NCI-H345 treated with DMSO at 0.1 percent for 48 hours (cell line): Measurements from ENCODE around the gene APOA5.
"Not testable (repeated sequence)": the region's sequence is repeated elsewhere in the genome, so short reads cannot be mapped to it uniquely, and the experiment has no call there.

Experiments used
- DNase-seq: peaks from one replicate; lab custom pipeline; 2025; ENCODE audit not compliant: unreplicated experiment; lab: John Stamatoyannopoulos, UW

The APOA5 gene

DNA sequence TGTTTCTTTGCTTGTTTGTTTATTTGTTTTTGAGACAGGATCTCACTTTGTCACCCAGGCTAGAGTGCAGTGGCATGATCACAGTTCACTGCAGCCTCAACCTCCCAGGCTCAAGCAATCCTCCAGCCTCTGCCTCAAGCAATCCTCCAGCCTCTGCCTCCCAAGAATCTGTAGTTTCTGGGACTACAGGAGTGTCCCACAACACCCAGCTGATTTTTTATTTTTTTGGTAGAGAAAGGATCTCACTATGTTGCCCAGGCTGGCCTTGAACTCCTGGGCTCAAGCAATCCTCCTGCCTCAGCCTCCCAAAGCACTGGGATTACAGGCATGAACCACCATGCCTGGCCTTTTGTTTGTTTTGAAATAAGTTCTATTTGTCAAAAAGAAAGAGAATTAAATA is 10.0 kb upstream of the APOA5 start:
- not testable (repeated sequence) for DNase-seq

DNA sequence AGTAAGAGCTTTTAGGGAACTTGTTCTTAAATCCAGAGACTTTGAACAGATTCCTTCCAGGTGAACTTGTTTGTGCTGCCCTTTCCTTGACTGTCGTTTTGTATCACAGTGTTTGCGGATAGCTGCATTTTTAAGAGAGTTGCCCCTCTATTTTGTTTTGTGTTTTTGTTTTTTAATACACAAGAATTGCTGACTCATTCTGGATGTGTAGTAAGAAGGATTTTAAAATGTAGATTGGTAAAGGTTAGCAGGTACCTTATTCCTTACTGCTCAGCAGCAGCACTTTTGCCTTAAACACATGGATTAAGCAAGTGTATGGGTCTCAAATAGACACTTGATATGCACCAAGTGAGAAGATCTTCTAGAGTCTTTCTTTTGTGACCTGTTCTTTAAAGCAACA is 8.9 kb upstream of the APOA5 start:
- no peak for DNase-seq

DNA sequence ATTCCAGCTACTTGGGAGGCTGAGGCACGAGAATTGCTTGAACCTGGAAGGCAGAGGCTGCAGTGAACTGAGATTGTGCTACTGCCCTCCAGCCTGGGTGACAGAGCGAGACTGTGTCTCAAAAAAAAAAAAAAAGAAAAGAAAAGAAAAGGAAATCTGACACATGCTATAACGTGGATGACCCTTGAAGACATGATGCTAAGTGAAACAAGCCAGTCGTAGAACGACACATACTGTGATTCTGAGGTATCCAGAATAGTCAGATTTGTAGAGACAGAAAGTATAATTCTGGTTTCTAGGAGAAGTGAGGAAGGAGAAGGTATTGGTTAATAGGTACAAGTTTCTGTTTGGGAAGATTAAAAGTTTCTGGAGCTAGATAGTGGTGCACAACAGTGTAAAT is 6.7 kb upstream of the APOA5 start:
- no peak for DNase-seq

DNA sequence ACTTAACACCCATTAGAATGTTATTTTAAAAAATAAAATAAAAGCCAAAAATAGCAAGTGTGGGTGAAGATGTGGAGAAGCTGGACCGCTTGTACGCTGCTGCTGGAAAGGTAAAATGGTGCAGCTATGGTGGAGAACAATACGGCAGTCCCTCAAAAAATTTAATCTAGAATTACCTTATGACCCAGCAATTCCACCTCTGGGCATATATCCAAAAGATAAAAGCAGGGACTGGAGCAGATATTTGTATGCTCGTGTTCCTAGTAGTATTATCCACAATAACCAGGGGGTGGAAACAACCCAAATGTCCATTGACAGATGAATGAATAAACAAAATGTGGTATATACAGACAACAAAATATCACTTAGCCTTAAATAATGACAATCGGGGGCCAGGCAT is 6.1 kb upstream of the APOA5 start:
- no peak for DNase-seq

DNA sequence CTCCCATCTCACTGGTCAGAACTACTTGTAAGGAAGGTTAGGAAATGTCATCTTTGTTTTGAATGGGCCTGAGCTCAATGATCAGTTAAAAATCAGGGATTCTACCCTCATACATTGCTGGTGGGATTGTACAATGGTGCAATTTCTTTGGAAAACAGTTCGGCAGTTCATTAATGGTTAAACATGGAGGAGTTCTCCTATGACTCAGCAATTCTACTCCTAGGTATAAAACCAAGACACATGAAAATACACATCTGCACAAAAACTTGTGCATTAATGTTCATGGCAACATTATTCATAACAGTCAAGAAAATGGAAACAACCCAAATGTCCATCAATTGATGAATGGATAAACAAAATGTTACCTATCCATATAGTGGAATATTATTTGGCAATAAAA is 4.9 kb upstream of the APOA5 start:
- DNase-seq, result no peak

DNA sequence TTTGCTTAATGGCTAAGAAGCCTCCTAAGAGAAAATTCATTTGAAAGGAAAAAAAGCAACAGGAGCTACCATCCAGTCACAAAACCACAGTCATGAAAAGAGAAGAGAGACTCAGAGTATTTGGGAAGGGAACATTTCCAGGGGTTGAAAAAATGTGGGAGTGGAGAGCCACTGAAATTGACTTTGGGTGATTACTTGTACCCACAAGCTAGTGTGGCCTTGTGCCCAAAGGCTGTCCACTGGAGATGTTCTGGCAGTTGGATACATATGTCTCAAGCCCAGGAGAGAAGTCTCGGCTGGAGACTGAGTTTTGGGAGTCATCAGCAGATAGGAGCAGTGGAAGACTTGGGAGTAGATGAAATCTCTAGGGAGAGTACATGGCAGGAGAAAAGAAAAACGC is 3.2 kb upstream of the APOA5 start:
- DNase-seq, result no peak

DNA sequence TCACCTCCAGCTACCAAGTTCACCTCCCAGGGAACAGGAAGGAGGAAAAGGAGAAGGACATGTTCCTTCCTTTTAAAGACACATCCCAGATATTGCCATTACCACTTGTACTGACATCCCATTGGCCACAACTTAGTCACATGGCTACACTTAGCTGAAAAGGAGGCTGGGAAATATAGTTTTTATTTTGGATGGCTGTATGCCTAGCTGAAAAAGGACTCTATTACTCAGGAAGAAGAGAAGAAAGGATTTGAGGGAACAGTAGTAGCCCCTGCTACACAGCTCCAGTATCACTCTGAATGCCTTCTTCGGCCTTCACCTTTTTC is 2.1 kb upstream of the APOA5 start:
- no peak for DNase-seq

DNA sequence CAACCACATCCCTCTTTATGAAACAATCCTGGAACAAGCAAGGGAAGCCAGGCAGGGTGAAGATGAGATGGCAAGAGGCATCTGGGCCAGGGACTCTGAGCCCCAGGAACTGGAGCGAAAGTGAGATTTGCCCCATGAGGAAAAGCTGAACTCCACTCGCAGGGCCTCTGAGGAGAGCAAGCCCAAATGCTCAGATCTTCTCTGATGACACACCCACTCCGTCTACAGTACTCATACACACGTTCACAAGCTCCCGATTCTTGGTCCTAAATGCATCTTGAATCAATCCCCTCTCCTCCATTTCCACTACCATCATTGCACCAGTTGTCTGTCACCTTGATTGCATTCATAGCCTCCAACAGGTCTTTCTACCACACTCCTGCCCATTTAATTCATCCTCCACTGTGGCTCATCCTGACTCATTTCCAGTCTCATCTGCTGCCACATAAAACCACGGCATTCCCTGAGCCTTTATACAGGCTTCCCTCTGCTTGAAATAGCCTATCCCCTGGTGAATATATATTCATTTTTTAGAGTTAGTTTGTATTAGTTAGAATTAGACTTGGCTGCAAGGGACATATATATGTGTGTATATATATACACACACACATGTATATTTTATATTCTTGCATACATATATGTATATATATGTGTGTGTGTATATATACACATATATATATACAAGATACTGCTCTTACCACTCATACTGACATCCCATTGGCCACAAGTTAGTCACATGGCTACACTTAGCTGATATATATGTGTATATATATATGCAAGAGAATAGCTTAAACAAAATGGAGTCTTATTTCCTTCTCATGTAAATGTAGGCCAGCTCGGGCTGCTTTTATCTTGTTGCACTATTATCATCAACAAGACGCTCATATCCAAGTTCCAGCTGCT is 1.4 kb upstream of the APOA5 start:
- no peak for DNase-seq

DNA sequence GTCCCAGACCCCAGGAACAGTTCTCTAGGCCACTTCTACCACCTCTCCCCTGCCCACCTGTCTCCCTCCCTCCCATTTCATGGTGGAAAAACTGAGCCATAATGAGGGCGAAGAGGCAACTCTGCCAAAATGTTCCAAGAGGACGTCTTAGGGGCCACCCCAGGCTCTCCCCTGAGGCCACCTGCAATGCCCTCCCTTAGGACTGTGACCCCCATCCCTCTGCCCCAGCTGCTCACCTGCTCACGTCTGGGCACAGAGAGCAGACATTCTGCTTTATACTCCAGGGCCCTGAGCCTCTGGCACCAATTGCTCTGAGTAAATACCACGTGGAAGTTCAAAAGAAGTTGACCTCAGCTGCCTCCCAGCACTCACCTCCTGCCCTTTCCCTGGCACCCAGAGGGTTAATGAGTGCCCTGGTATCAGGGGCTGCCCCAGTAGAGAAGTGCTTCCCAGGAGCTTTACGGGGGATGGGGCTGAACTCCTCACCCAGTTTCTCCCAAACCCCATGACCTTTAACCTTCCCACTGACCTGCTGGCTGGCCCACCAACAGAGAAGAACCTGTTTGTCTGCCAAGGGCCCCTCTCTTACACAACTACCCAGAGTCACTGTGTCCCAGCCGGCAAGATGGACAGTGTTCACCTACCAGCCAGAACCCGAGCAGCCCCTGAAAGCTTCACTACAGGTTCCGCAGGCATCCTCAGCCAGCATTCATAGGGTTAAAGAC is 627 bp upstream of the APOA5 start:
- DNase-seq, result no peak

DNA sequence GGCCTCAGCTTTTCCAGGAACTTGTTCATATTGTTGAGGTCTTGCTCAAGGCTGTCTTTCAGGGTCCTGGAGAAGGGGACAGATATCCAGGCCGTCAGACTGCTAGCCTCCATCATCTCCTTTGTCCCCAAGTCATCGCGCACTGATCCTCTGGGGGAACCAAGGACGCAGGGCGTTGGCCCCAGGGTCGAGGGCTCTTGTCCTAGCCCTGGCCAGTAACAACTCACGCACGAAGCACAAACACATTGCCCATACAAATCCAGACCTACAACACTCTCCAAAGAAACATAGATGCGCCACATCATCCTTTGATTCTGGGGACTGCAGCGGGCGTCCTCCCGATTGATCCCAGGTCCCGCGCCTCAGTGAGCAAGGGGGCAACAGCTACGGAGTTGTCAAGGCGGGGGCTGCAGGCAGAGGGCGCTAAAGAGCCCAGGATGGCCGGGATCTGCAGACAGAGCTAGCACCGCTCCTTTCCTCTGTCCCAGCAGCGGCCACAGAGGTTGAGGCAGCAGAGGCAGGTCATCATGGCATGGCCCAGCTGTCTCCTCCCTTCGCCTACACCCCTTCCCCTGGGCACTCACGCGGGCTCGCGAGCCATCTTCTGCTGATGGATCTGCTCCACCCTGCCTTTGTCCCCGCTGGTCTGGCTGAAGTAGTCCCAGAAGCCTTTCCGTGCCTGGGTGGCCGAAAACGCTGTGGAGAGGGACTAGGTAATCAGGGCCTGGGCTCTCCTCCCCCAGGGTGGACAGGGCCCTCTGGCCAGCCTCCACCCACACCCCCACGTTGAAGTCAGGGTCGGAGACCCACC is 472 bp downstream of the APOA5 start:
- DNase-seq, result peak; percentile 40

DNA sequence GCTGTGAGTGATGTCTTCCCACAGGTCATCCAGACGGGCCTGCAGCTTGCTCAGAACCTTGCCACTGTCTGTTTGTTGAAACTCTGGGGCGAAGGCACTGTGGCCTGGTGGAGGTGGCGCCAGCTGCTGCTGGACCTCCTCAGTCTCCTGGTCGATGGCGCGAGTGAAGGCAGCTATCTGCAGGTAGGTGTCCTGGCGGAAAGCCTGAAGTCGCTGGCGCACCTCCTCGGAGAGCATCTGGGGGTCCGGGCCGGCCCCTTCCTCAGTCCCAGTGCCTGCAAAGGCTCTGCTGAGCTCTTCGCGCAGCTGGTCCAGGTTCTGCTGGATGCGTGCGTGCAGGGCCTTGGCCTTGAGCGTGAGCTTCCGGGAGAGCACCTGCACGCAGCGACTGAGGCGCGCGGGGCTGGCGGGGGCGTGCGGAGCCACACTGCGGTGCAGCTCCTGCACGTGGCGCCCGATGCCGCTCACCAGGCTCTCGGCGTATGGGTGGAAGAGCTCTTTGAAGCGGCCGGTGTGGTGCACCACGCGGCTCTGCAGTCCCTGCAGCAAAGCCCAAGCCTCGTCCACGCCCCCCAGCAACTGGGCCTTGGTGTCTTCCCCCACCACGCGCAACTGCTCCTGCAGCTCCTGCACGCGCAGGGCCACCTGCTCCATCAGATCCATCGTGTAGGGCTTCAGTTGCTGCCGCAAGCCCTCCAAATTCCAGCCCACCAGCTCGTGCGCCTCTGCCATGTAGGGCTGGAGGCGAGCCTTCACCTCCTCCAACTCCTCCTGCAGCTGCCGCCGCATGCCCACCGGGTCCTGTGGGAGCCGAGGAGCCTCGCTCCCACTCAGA is 1.3 kb downstream of the APOA5 start:
- DNase-seq, result no peak

DNA sequence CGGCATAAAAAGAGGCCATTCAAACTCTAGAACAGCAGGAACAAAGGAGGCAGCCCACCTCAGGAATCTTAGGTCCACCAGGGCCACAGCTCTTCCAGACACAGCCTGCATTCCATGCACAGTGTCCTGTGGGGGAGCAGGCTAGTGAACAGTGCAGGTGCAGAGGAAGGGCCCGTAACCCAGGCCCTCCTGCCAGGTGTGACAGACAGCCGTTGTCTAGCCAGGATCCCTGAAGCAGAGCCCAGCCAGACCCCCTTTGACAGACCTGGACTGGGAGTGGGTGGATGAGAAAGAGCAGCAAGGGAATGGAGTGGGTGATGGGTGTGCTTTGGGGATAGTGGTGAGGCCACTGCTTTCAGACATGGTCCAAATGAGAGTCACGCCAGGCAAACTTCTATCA is 2.7 kb downstream of the APOA5 start:
- DNase-seq, result no peak

DNA sequence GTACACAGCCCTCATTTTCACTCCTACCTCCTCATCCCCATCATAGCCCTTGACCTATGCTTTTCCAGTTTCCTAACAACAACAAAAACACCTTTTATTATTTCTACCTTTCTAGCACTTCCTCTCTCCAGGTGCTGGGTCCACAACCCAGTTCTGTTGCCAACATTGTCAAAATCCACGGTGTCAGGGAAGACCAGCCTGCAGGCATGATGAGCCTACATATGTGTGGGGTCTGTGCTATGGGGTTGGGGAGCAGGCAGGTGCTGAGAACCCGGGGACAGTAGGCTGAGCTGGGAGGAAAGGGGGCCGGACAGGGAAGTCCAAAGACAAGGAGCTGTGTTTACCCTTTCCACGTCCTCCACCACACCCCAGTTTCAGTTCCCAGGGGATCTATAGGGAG is 3.1 kb downstream of the APOA5 start:
- DNase-seq, result no peak

DNA sequence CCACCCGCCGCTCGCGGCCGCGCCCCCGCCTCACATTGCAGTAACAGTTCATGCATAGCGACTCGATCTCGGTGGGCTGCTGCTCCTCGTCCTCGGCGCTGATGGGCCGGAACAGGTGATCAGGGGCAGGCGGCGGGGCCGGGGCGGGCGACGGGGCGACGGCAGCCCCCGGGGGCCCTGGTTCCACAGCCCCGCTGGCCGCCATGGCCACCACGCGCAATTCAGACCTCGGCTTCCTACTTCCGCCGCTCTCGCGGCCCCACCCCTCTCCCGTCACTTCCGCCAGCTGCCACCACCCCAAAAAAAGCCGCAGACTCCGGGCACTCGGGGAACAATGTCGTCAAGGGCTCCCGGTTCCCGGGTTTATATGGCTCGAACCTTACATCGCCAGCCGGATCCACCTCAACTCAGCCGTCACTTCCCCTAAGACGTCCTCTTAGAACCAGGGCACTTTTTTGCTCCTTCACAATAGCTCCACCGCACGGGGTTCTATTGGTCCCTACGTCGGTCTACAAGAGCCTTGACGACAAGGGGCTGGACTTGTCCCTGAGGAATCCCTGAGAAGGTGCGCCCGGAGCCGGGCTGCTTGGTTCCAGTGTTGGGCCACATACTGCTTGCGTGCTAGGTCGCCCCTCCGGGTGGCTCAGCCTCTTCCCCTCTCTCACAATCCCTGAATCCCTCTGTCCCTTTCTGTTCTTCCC is 3.7 kb downstream of the APOA5 start, which contains the start of gene ZPR1:
ZPR1 (minus strand) TSS at position 238 of the 701 bp plus-strand sequence; CDS start at position 205, 33 bp downstream.
- DNase-seq, result peak; percentile 75

DNA sequence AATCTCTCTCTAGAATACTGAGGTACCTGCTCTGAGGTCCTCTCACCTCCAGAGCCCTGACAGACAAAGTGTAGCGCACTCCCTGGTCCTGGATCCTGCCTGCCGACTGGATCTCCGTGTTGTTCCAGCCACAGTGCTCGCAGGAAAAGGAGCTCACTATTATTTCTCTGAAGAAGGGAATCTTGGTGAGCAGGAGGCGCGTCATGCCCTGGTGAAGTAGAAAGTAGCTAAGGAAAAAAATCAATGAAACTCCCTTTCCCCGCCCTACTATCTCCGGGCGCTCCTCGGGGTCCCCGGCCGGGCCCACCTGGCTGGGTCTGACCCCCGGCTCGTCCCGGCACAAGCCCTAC is 4.3 kb downstream of the APOA5 start:
- DNase-seq, result no peak

DNA sequence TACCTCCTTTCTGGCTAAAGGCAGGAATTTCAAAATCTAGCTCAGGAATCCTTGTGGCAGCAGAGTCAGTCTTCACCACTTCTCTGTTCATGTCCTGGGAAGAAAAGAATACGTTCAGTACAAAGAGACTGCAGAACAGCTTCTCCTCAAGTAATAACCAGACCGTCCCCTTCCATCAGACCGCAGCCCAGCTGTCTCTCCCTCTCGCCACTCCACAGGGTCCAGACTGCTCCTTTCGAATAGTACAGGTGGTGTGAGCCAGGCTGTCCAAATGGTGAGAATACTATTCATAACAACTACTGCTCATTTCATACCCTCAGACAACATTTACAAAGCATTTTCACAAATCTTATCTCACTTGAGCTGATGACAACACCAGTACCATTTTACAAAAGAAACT is 4.7 kb downstream of the APOA5 start:
- no peak for DNase-seq

DNA sequence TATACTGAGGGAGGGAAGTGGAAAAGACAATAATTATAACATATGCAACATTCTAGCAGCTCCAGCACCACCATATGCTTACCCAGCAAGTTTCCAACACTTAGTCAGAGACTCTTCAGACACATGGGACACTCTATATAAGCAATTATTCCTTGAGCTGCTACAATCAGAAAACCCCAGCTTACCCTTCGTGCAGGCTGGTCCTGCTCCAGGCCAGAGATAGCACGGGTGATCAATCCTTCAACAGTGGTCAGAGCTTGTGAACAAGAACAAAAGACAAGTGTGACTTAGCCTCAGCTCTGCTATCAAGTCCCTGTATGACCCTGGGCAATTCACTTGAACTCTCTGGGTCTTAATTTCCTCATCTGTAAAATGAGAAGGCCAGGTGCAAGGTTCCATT is 5.4 kb downstream of the APOA5 start:
- no peak for DNase-seq

DNA sequence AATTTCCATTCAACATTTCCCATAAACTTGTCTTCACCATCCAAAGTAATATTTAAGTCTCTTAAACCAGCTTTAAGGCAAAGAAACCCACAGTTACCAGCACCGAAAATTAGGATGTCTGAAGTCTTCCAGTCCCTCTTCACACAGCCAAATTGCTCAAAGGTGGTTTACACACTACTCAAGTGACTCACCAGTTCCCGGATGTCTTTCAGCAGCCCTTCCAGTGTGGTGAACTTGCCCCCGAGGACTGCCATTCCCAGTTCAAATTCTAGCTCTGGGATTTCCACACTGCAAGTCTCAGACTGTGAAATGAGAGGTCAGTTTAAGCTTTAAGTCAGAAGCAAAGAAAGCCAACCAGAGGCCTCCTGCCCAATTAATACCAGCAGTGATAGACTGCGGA is 9.0 kb downstream of the APOA5 start:
- no peak for DNase-seq

DNA sequence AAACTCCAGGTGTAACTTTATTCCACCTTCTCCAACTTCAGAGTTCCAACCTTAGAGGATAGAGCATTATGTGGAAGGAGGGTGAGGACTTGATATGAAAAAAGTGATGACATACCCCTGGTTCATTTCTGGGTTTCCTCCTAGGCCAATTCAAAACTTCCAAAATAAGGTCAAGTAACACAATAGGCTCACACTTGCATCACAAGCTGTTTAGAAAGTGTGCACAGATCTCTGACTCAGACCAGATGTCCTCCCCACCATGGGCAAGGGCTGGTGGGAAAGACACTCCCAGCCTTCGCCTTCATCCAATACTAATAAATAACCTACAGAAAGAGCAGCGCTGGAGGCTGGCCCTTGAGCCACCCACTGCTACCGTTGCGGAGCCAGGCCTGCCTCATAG is 13.1 kb downstream of the APOA5 start:
- no peak for DNase-seq

DNA sequence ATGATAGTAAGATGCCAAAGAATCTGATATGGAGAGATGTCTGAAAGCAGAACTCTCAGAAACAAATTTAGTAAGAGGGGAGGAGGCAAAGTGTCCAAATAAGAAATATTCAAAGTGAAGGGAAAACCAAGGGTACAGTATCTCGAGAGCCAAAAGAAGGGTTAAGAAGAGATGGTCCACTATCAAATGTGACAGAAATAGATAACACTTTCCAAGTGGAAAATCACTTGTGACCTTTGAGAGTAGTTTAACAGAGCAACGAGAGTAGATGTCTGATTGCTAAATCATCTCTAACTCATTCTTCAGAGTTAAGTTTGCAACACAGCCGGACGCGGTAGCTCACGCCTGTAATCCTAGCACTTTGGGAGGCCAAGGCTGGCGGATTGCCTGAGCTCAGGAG is 14.6 kb downstream of the APOA5 start:
- no peak for DNase-seq
